GM10847 (cell line): Measurements from ENCODE around the gene OBSCN.

Experiments used
- POLR2A ChIP-seq: IDR thresholded peaks from 2 replicates; pipeline ENCODE4 v1.6.1; 2011; ENCODE audit not compliant: insufficient read length; ENCODE audit errors: extremely low read depth

OBSCN gene

GRCh38 chr1:228213917-228214808, 6.3 kb downstream of the OBSCN start:
- TF ChIP-seq POLR2A: no peak

DNA sequence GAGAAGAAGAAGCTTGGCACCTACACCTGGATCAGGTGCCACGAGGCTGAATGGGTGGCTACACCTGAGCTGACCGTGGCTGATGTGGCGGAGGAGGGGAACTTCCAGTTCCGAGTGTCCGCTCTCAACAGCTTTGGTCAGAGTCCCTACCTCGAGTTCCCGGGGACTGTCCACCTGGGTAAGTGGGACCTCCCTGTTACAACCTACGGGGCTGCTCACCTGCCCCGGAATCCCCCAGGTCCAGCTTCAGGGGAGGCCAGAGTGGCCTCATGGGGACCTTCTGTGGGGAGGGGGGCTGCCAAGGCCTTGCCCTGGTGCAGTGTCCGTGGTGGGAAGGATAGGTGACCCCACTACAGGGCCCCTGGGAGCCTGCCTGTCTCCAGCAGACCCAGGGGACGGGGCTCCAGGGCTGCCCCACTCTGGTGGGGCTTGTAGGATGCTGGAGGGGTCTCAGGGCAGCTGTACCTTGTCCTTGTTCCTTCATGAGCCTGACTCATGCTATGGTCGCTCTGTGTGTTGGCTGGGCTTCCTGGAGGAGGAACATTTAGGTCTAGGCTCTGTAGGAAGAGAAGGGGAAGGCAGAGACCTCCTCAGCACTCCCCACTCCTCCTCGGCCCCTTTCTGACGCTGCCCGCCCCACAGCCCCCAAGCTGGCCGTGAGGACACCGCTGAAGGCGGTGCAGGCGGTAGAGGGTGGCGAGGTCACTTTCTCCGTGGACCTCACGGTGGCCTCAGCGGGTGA, 7.2 kb downstream of the OBSCN start:
- TF ChIP-seq POLR2A: no peak

GRCh38 chr1:228215663-228216116, 7.8 kb downstream of the OBSCN start:
- TF ChIP-seq POLR2A: no peak

GRCh38 chr1:228216371-228217320, 8.8 kb downstream of the OBSCN start:
- no peak for TF ChIP-seq POLR2A

DNA sequence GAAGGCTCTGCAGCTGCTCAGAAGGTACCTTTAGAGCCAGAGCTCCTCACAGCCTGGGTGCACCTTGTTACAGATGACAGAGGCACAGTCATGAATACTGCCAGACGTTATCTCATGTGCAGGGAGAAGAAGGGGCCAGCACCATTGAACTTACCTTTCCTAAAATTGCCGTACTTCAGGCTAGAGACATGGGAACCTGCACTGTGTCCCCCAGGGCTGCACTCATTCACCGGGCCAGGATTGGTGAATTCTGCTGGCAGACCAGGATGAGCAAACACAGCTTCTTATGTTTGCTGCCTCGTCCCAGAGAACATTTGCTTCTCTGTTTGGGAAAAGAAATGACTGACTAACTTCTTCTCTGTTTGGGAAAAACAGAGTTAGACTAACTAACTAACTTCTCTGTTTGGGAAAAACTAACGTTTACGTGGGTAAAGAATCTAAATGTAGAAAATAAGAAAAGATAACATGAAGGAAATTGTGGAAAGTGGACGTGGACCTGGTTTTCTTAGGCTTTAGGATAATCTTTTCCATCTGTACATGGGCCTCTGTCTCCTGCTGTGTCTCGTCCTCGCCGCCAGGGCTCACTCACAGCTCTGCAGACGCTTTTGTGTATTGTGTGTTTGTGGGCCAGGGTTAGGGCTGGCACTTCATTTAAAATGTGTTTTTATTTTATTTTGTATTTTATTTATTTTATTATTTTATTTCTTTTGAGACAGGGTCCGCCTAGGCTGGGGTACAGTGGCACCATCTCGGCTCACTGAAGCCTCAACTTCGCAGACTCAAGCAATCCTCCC, 9.9 kb downstream of the OBSCN start:
- TF ChIP-seq POLR2A: no peak

DNA sequence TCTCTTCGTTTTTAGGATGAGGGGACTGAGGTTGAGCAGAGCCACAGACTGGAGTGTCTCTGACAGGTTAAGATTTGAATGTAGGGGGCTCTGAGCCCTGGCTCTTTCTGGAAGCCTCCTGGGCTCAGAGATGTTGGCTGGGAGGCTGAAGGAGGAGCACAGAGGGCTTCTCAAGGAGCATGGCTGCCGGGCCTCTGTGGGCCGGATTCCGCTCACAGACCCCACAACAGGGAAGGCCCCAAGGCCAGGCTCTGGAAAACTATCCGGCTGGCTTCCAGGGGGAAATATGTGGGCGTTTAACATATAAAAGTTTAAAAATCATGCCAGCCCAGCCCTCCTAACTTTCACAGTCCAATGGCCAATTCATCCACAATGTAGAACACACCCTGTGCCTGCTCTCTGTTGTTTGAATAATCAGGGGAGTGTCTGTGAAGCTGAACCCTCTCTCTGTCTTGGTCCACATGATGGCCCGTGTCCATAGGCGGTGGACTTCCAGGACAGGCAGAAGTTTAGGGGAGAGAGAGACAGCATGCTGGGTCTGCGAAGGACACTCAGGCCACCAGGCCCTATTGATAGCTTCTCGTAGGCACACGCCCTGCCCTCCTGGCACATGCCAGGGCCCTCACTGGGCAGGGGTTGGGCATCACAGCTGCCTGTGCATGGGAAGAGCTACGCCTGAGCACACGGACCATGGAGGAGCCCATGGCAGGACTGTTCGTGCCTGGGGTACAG, 10.8 kb downstream of the OBSCN start:
- TF ChIP-seq POLR2A: no peak

DNA sequence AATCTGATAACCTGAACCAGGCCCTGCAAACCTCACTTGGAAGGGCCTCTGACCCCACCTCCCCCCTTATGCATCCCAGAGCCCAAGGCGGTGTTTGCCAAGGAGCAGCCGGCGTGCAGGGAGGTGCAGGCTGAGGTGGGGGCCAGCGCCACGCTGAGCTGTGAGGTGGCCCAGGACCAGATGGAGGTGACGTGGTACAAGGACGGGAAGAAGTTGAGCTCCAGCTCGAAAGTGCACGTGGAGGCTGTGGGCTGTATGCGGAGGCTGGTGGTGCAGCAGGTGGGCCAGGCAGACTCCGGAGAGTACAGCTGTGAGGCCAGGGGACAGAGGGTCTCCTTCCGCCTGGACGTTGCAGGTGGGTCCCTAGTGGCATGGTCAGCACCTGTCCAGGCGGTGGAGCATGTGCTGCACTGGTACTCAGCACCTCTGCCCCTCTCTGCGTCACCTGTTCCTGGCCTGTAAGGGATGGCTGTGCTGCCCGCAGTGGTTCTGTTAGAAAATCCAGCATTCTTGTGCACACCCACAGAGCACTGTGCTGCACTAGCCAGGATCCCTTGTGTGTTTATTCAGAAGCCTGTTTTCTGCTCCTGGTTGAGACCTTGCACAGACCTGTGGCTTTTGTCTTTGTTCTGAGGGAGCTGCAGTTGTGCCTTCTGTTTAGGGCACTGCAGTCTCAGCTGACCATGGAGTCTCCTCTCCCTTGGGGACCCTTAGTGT, 11.6 kb downstream of the OBSCN start:
- TF ChIP-seq POLR2A: no peak

- no peak for TF ChIP-seq POLR2A
These were observed 12.3 kb downstream of the OBSCN start for GRCh38 chr1:228219962-228220780.

GRCh38 chr1:228222548-228222947, 14.7 kb downstream of the OBSCN start:
- no peak for TF ChIP-seq POLR2A

GRCh38 chr1:228224198-228225164, 16.6 kb downstream of the OBSCN start:
- TF ChIP-seq POLR2A: no peak

- no peak for TF ChIP-seq POLR2A
These were observed 17.4 kb downstream of the OBSCN start for GRCh38 chr1:228225165-228225710.
